ENCODE results near the gene C6orf15.
"Not testable (repeated sequence)": the region's sequence is repeated elsewhere in the genome, so short reads cannot be mapped to it uniquely, and the experiment has no call there.

The C6orf15 gene

GRCh38 chr6:31074401-31074800 lies 38.0 kb downstream of the C6orf15 start:
- in situ Hi-C loops (cut with HindIII; ENCODE audit: low sequenced_read_pairs), result loop anchor here (5.0 kb wide), 1 partner anchor 127 kb away; no protein-coding TSS in a partner anchor

- in situ Hi-C loops (cut with HindIII; ENCODE audit: low sequenced_read_pairs), result loop anchor here (5.0 kb wide), 1 partner anchor 123 kb away; no protein-coding TSS in a partner anchor
Observed at GRCh38 chr6:31070711-31071197, 41.6 kb downstream of the C6orf15 start.

- in situ Hi-C loops (cut with HindIII; ENCODE audit: low sequenced_read_pairs), result no loop called here
Observed at GRCh38 chr6:31068669-31069340, 43.6 kb downstream of the C6orf15 start.

GRCh38 chr6:31067891-31068668 lies 44.3 kb downstream of the C6orf15 start:
- in situ Hi-C loops (cut with HindIII; ENCODE audit: low sequenced_read_pairs), result not testable (repeated sequence)

GRCh38 chr6:31067028-31067427 lies 45.3 kb downstream of the C6orf15 start:
- in situ Hi-C loops (cut with HindIII; ENCODE audit: low sequenced_read_pairs), result not testable (repeated sequence)

- in situ Hi-C loops (cut with HindIII; ENCODE audit: low sequenced_read_pairs), result no loop called here
Observed at GRCh38 chr6:31065556-31065955, 46.8 kb downstream of the C6orf15 start.

- in situ Hi-C loops (cut with HindIII; ENCODE audit: low sequenced_read_pairs), result no loop called here
Observed at GRCh38 chr6:31063906-31064435, 48.4 kb downstream of the C6orf15 start.
